GM12878 (cell line): ENCODE data around the gene RBBP4. TPM values are rescaled to one million over a fixed set of nuclear protein-coding genes. Genes with fewer than 3 reads are reported as not detected.
A peak's percentile ranks its signal among the peaks of the same experiment; 100 is the strongest.

Source experiments
- BACH1 ChIP-seq: fragments of 450-650 bp; IDR thresholded peaks from 2 replicates; pipeline ENCODE4 v1.6.1; 2017; ENCODE audit warnings: mild to moderate bottlenecking, borderline replicate concordance
- ESRRA ChIP-seq: IDR thresholded peaks from 2 replicates; pipeline ENCODE4 v1.6.1; 2012; ENCODE audit warnings: mild to moderate bottlenecking, low read length, improper control_type of control experiment
- GATAD2B ChIP-seq: fragments of 450-650 bp; conservative IDR thresholded peaks from 2 replicates; pipeline ENCODE4 v1.6.1; 2017; ENCODE audit warnings: low read depth, mild to moderate bottlenecking, moderate library complexity
- HDAC2 ChIP-seq: fragments of 200-600 bp; sonication (generic); IDR thresholded peaks from 2 replicates; pipeline ENCODE4 v1.6.1; 2017
- IKZF2 ChIP-seq, 2 experiments: fragments of 450-650 bp; IDR thresholded peaks; 2 replicates each; pipeline ENCODE4 v1.6.1; 2017; ENCODE audit warnings: mild to moderate bottlenecking in 2 of 2, moderate library complexity in 2 of 2
- JUND ChIP-seq: IDR thresholded peaks from 2 replicates; pipeline ENCODE4 v1.6.1; 2012; ENCODE audit warnings: low read depth, mild to moderate bottlenecking, low read length, improper control_type of control experiment, moderate library complexity
- NFIC ChIP-seq: IDR thresholded peaks from 2 replicates; pipeline ENCODE4 v1.6.1; 2012; ENCODE audit warnings: low read depth, mild to moderate bottlenecking, inconsistent platforms, low read length, moderate library complexity
- NR2F1 ChIP-seq: fragments of 450-650 bp; conservative IDR thresholded peaks from 2 replicates; pipeline ENCODE4 v1.6.1; 2017; ENCODE audit warnings: mild to moderate bottlenecking
- PML ChIP-seq: IDR thresholded peaks from 2 replicates; pipeline ENCODE4 v1.6.1; 2012; ENCODE audit warnings: low read length, inconsistent platforms
- RUNX3 ChIP-seq: IDR thresholded peaks from 2 replicates; pipeline ENCODE4 v1.6.1; 2012; ENCODE audit warnings: low read length, inconsistent platforms
- SPI1 ChIP-seq: IDR thresholded peaks from 2 replicates; pipeline ENCODE4 v1.6.1; 2011; ENCODE audit warnings: low read depth, mild to moderate bottlenecking, low read length, moderate library complexity, borderline replicate concordance; ENCODE audit not compliant: insufficient read depth
- STAT1 ChIP-seq: fragments of 450-650 bp; conservative IDR thresholded peaks from 2 replicates; pipeline ENCODE4 v1.6.1; 2014; ENCODE audit warnings: antibody characterized with exemption, mild to moderate bottlenecking
- SUPT20H ChIP-seq: IDR thresholded peaks from 2 replicates; pipeline ENCODE4 v1.6.1; 2011; ENCODE audit warnings: low read depth, mild to moderate bottlenecking, low read length, moderate library complexity, borderline replicate concordance; ENCODE audit not compliant: control insufficient read depth
- TCF12 ChIP-seq: IDR thresholded peaks from 2 replicates; pipeline ENCODE4 v1.6.1; 2011; ENCODE audit warnings: low read depth, mild to moderate bottlenecking, low read length
- TCF7 ChIP-seq: IDR thresholded peaks from 2 replicates; pipeline ENCODE4 v1.6.1; 2014; ENCODE audit warnings: antibody characterized with exemption, borderline replicate concordance
- ZNF384 ChIP-seq: IDR thresholded peaks from 2 replicates; pipeline ENCODE4 v1.6.1; 2012; ENCODE audit warnings: low read depth, mild to moderate bottlenecking, low read length, improper control_type of control experiment, borderline replicate concordance
- ZNF592 ChIP-seq: fragments of 450-650 bp; IDR thresholded peaks from 2 replicates; pipeline ENCODE4 v1.6.1; 2017; ENCODE audit warnings: mild to moderate bottlenecking, moderate library complexity
- polyA plus RNA-seq, 11 experiments: library from polyadenylated mRNA; depleted of rRNA in 4 of 11; unstranded in 6 of 11; stranded (reverse) in 5 of 11; fragments of >200 nt; fragmentation: Nextera tagmentation in 4 of 11; fragmentation: Illumina TruSeq in 1 of 11; extraction: Ambion mirVana in 4 of 11; extraction: Trizol in 1 of 11; gene quantifications; 1 replicate in 1 of 11; 2 replicates in 10 of 11; pipeline versions ENCODE4 v1.2.1 to v1.2.3, GENCODE V29; 2011 to 2016; ENCODE audit warnings: inconsistent platforms in 2 of 11, missing spikeins in 2 of 11, low read depth in 1 of 11
- total RNA-seq, 4 experiments: library from RNA; depleted of rRNA in 3 of 4; stranded (reverse); fragments of >200 nt in 3 of 4; fragmentation: Illumina TruSeq in 1 of 4; extraction: Trizol in 1 of 4; gene quantifications; 2 replicates each; pipeline versions ENCODE4 v1.2.1 to v1.2.3, GENCODE V29; 2013 to 2021
- TF ChIP-seq, protein P1 (sequence below): IDR thresholded peaks from 2 replicates; pipeline ENCODE4 v1.6.1; 2011; ENCODE audit warnings: borderline replicate concordance, low read depth, mild to moderate bottlenecking, moderate library complexity, mixed read lengths, low read length; ENCODE audit not compliant: insufficient read depth; ENCODE audit errors: extremely low read length

The RBBP4 gene
- total and polyA plus RNA-seq, 10 of the 15 experiments (the other 5 are each of a cell fraction or from before 2014, with no cell fraction given) = 120 to 357 (median 231) TPM

GRCh38 chr1:32650248-32650751 is 708 bp upstream of the RBBP4 start, which contains the start of gene ZBTB8OS (continued):
- TF ChIP-seq BACH1 = no peak
- no peak for TF ChIP-seq JUND
- TF ChIP-seq STAT1 = 0 out of 2 replicates have a peak, but pooled peaks have one; percentile 16
- TF ChIP-seq IKZF2 (IDR thresholded peaks at IDR 0.05) = peak in 1 of 2 experiments; percentile 40; a peak in 1 of 4 replicates
- TF ChIP-seq HDAC2 = no peak
- 0 out of 2 replicates have a peak, but pooled peaks have one; percentile 16 for TF ChIP-seq RUNX3
- TF ChIP-seq NR2F1 = no peak
- no peak for TF ChIP-seq ZNF384
- TF ChIP-seq SUPT20H = no peak
- peak; percentile 50; the same call in 1 of the 2 replicates for TF ChIP-seq SPI1
- TF ChIP-seq, protein P1, sequence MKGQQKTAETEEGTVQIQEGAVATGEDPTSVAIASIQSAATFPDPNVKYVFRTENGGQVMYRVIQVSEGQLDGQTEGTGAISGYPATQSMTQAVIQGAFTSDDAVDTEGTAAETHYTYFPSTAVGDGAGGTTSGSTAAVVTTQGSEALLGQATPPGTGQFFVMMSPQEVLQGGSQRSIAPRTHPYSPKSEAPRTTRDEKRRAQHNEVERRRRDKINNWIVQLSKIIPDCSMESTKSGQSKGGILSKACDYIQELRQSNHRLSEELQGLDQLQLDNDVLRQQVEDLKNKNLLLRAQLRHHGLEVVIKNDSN = no peak
- TF ChIP-seq NFIC = no peak
- no peak; the same call in 1 of the 2 replicates for TF ChIP-seq ESRRA
- peak; percentile 89 for TF ChIP-seq PML
- no peak for TF ChIP-seq TCF7
- no peak for TF ChIP-seq ZNF592
- TF ChIP-seq TCF12 = no peak
- 0 out of 2 replicates have a peak, but pooled peaks have one; percentile 34 for TF ChIP-seq GATAD2B
